Cerebellar cortex (tissue), 1 donor: ENCODE measurements around the gene ANXA2.
A peak's percentile ranks its signal among the peaks of the same experiment; 100 is the strongest.
"Not testable (repeated sequence)": the region's sequence is repeated elsewhere in the genome, so short reads cannot be mapped to it uniquely, and the experiment has no call there.

ENCODE experiments used
- DNase-seq: peaks from one replicate; pipeline ENCODE4 v3.0.0-alpha.2; 2015; ENCODE audit warnings: low spot score

Gene ANXA2

GRCh38 chr15:60343221-60343970 lies 54.4 kb downstream of the ANXA2 start:
- no peak for DNase-seq

GRCh38 chr15:60340207-60340921 lies 57.4 kb downstream of the ANXA2 start:
- no peak for DNase-seq

- no peak for DNase-seq
Measured at GRCh38 chr15:60339236-60339635, 58.5 kb downstream of the ANXA2 start.

- DNase-seq = no peak
Measured at GRCh38 chr15:60338810-60339209, 59.0 kb downstream of the ANXA2 start.

- no peak for DNase-seq
Measured at GRCh38 chr15:60337076-60337475, 60.7 kb downstream of the ANXA2 start.

GRCh38 chr15:60335296-60335695 lies 62.5 kb downstream of the ANXA2 start:
- not testable (repeated sequence) for DNase-seq

GRCh38 chr15:60328852-60329443 lies 68.8 kb downstream of the ANXA2 start:
- no peak for DNase-seq

GRCh38 chr15:60326824-60327654 lies 70.7 kb downstream of the ANXA2 start:
- DNase-seq = peak; percentile 65

GRCh38 chr15:60326343-60326742 lies 71.4 kb downstream of the ANXA2 start:
- DNase-seq = no peak

- DNase-seq = no peak
Measured at GRCh38 chr15:60325905-60326304, 71.9 kb downstream of the ANXA2 start.

GRCh38 chr15:60324706-60325438 lies 72.9 kb downstream of the ANXA2 start:
- DNase-seq = no peak

- no peak for DNase-seq
Measured at GRCh38 chr15:60323322-60323721, 74.5 kb downstream of the ANXA2 start.

GRCh38 chr15:60320365-60320764 lies 77.4 kb downstream of the ANXA2 start:
- DNase-seq = no peak

GRCh38 chr15:60318216-60318867 lies 79.4 kb downstream of the ANXA2 start:
- DNase-seq = no peak

- DNase-seq = no peak
Measured at GRCh38 chr15:60316961-60317360, 80.8 kb downstream of the ANXA2 start.

GRCh38 chr15:60315878-60316277 lies 81.9 kb downstream of the ANXA2 start:
- no peak for DNase-seq

- no peak for DNase-seq
Measured at GRCh38 chr15:60313906-60314305, 83.9 kb downstream of the ANXA2 start.

- DNase-seq = no peak
Measured at GRCh38 chr15:60307034-60307433, 90.8 kb downstream of the ANXA2 start.

- no peak for DNase-seq
Measured at GRCh38 chr15:60301024-60301423, 96.8 kb downstream of the ANXA2 start.

- DNase-seq = peak; percentile 28
Measured at GRCh38 chr15:60299452-60300047, 98.2 kb downstream of the ANXA2 start.
